CD4-positive, alpha-beta T cell treated with Interleukin-4 for 1 hour (primary cell): ENCODE results near the gene MOV10L1.

Experiments
- DNase-seq, 2 donors: peaks; one replicate each; pipeline ENCODE4 v3.0.0-alpha.2; 2020 to 2022

Gene MOV10L1

DNA sequence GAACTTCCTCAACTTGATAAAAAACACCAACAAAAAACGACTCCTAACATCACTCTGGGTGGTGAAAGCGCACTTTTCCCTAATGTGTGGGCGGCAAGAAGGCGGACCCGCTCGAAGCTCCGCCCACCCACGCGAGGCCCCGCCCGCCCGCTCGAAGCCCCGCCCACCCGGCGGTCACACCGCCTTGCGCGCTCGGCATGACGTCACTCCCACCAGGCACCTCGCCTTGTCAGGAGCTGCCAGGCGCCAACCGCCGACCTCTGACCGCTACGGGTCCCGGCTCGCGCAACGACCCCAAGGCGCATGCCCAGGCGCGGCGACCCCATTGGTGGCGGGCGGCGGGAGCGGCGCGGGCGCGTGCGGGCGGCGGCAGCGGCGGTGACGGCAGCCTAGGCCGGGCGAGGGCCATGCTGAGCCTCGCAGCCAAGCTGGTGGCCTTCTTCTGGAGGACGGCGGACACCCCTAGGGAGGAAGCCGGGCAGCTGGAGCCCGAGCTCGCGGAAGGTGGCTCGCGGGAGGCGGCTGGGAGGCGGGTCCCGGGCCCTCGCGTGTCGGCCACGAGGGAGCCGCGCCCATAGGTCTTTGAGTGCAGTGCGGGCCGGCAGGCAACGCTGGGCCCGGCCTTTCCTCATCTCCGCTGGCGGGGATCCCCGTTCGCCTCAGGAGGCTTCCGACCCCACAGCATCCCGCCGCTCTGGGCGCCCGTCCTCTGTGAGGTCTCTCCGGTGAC, at the start of gene MOV10L1:
TSS of gene MOV10L1 (plus strand) at position 325 of the 730 bp plus-strand sequence. CDS start at position 408, 83 bp downstream.
- DNase-seq: peak; percentile 37 to 73

DNA sequence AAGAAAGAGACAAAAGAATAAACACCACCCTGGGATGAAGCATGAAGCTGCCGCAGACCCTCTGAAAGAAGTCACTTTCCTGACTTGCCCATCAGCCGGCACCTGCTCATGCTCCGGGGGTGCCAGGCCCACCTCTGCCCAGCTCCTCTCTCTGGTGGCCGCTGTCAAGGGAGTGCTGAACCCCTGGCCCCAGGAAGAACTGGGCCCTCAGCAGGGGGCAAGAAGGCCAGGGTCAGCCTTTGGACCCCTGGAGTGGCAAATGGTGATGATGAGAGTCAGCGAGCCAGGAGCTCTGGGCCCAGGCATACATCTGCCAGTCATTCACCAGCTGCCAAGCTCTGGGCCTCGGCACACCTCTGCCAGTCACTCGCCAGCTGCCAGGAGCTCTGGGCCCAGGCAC, 49.1 kb upstream of the MOV10L1 start:
- DNase-seq: no peak

DNA sequence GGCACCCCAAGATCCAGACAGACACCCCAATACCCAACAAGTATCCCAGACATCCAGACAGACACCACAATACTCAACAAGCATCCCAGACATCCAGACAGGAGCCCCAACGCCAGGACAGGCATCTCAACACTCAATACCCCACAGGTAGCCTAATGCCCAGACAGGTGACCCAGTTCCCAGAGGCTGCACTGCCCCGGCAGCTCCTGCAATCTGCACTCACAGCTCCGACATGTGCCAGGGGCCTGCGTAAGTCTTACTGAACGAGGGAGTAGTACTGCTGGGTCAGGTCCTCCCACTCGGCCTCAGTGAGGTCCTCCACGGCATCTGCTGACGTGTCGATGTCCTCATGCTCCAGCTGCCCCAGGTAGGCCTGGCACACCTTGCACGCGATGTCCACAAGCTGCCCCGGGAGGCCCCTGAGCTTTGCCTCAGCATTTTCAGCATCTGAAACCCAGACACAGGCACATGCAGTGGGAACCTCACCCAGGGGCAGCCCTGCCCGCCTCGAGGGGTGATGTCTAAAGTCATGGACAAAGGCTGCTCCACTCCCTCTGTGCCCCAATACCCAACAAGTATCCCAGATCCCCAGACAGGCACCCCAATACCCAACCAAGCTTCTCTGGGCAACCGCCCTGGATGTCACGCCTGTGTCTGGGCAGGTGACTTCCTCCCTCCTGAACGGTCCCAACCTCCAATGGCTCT, 48.3 kb upstream of the MOV10L1 start:
- no peak for DNase-seq

DNA sequence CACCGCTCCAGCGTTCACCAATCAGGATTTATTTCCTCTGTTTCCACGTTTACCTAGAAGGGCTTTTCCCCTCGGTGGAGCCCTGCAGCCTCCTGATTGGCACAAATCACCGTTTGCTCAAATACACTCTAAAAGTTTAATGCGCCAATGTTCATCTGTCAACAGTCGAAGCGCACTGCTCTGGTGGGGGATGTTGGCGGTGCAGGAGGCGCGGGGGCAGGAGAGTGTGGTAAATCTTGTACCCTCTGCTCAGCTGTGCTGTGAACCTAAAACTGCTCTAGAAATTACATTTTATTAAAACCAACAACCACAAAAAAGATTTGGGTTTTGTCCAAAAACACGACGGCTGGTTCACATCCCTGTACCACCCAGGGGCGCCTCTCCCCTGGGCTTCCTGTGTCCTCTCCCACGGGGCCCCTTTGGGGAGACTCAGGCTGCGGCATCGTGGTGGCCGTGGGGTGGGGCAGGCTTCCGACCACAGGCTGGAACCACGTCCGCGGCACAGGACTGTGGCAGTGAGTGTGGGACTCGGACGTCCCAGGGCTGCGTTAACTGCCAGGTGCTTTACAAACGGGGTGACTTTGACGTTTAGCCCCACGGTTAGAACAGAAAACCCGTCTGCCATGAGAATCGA, 45.2 kb upstream of the MOV10L1 start:
- DNase-seq: no peak

DNA sequence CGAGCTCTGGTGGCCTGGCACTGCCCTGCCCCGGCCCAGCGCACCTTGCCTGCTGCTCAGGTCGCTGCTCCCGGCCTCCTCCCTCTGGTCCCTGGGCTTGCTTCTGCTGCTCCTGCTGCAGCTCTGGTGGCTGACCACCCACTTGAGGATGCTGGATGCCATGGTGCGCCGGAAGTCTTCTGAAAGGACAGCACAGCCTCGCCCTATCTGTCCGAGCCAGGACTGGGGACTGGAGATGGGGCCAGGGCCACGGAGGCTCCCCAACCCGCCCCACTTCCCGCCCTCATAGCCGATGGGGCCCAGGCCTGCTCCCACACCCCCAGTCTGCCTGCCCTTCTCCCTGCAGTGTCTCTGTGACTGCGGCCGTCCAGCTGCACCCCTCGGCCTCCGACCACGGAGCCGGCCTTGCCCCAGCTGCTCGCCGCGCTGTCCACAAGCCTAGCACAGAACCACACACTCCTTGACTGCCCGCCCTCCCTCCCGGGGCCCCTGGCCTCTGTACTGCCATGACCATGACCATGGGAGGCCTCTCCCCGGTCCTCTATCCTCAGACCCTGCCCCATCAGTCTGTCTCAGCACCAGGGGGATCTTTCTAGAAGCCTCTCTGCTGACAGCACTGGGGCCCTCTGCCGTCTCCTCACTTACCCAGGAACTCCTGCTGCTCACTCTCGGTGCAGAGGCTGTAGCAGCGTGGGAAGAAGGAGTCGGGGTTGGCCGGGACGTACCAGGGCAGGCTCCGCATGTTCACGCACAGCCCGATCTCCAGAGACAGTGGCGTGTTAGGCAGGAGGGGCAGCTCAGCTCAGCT, 44.4 kb upstream of the MOV10L1 start:
- no peak for DNase-seq

DNA sequence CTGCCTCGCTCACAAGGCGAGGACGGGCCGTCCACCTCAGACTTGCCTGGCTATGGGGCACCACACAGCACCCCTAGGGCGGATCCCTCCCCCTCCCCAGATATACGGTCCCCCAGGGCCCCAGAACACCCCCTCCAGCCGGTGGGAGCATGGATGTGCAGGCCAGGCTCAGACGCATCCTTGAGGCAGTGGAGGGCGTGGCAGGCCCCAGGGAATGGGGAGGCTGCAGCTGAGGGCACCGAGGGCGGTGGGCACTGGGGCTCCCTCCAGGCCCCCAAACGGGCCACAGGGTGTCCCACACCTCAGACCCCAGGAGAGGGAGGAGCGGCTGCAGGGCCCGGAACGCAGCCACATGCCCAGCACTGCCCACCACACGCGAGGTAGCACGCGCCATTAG, 43.8 kb upstream of the MOV10L1 start:
- DNase-seq: no peak

DNA sequence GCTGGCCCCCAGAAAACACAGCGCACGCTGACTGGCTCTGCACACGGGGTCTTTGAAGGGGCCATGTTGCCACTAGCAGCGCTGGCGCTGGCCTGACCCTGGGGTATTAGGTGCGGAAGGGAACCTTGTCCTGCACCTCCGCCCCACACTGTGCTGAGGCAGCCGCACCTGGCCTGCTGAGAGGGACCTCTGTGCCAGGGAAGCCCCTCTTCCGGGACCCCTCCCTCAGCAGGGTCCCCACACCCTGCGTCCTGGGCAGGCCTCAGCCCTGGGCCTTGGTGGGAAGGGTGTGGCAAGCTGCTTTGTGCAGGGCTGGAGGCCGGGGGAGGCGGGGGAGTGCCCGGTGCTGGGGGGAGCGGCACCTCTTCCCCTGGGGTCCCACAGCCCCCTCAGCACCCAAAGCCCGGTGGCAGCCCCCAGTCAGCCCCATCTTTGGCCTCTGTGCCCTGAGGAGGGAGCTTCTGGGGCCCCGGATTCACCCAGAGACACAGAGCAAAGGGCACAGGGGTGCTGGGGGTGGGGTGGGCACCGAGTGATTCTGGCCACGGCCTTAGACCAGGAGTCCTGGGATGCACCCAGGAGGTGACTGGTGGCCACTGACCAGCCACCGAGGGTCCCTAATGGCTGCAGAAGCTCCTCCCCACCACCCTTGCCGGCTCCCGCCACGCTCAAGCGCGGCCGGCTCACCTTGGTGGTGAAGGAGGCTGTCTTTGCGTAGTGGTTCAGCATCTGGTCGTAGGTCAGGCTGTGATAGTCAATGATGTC, 43.1 kb upstream of the MOV10L1 start:
- no peak for DNase-seq

DNA sequence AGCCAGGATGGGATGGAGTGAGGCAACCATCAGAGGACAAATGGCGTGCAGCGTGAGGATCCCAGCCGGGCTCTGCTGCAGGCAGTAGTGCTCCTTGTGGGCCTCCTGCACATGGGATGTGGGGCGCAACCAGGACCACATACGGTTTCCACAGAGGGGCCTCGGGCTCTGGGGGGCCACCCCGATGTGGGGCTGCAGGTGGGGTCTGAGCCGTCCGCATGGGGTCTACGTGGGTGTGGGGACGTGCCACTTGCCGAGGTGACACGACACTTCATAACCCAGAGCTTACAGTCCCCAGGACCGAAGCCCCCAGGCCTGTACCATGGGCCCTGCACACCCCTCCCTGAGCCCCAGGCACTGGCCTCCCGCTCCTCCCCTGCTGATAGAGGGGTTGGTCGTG, 42.5 kb upstream of the MOV10L1 start:
- DNase-seq: no peak

DNA sequence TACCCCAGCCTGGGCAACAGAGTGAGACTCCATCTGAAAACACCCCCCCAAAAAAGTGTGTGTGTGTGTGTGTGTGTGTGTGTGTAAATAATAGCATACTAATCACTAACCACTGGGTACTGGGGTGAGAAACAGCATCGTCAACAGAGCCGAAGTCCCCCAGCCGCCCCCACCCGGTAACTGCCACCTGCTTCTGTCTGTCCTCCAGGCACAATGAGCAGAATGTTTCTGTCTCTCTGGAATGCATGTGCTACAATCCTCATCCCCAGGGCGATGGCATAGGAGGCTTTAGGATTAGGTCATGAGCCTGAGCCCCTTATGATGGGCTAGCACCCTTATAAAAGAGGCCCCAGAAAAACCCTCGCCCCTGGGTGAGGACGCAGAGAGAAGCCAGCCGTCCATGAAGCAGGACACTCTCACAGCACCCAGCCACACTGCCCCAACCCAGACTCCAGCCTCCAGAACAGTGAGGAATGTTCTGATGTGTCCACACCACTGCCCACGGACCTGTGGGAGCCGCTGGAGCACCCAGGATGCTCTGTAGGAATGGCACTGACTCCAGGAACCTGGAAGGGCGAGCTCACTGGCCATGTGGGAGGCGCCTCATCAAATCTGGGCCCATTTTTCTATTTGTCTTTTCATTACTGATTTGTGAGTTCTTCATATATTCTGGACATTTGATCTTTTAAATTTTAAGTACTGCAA, 41.6 kb upstream of the MOV10L1 start:
- DNase-seq: no peak

DNA sequence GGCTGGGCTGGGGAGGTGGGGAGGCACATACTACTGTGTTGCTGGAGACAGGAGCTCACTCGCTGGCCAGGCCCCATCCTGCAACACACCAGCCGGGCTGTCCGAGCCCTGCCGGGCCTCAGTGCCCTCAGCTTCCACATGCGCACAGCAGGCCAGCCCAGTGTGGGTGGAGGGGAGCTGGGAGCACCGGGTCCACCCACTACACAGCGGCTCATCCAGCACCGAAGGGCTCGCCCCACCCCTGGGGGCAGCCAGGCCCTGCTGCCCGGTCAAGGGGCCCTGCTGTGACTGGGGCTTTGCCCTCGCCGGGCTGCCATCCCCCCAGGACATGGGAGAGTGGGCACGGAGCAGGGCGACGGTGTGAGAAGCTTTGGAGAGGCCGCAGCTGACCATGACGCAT, 41.0 kb upstream of the MOV10L1 start:
- DNase-seq: no peak

DNA sequence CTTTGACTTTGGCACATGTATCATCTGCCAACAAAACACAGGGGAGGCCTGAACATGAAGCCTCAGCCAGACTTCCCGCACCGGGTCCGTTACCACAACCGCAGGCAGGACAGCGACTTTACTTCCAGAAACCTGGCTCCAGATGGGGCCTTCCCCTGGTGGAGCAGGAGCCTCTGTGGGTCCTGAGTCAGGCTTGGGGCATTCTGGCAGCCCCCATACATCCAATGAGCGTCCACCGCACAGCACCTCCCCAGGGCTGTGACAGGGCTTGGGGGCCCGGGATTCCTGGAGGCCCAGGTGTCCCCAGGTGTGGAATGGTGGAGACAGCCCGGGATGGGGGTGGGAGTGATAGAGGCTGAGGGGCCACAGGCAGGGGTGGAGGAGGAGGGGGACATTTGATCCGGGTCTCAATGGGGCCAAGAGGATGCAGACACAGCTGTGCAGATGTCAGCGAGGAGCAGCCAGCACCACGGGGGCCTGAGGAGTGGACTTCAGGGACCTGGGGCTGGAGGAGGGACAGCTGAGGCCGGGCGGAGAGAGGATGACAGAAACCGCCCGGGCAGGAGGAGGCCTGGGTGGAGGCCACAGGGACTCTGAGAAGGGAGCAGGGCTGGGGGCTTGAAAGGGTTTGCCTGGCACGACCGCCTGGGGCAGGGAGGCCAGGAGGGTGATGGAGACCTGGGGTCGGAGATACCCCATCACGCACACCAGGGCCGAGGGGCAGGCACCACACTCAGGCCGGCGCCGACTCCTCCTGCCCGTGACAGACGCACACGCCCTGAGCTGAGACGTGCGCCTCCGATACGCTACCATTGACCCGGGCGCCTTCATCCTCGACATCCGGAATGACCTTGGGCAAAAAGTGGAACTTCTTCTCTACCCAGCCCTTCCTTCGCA, 40.3 kb upstream of the MOV10L1 start:
- no peak for DNase-seq

DNA sequence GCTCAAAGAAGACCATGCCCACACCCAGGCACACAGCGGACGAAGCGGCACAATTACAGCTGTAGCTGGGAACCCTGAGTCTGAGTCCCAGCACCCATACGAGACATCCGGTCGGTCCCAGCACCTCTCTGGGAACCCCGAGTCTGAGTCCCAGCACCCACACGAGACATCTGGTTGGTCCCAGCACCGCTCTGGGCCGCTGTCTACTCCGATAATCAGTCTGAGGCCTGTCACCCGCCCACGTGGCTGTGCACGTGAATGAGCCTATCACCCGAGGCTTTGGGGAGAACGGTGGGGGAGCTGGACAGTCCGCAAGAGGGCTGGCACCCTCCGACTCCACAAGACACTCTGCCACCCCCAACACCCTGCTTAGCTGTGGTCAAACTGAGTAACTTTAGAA, 37.9 kb upstream of the MOV10L1 start:
- DNase-seq: no peak

DNA sequence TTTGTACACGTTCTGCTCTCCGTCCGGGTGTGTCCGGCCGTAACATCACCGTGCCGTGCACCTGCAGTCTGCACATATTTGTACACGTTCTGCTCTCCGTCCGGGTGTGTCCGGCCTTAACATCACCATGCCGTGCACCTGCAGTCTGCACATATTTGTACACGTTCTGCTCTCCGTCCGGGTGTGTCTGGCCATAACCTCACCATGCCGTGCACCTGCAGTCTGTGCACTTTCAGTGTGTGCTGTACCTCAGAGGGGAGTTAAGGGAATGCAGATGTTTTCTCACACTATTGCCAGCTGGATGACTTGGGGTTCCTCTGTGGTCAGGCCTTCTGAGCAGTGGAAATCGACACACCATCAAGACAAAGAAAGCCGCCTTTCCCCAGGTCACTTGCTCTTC, 35.9 kb upstream of the MOV10L1 start:
- DNase-seq: no peak

DNA sequence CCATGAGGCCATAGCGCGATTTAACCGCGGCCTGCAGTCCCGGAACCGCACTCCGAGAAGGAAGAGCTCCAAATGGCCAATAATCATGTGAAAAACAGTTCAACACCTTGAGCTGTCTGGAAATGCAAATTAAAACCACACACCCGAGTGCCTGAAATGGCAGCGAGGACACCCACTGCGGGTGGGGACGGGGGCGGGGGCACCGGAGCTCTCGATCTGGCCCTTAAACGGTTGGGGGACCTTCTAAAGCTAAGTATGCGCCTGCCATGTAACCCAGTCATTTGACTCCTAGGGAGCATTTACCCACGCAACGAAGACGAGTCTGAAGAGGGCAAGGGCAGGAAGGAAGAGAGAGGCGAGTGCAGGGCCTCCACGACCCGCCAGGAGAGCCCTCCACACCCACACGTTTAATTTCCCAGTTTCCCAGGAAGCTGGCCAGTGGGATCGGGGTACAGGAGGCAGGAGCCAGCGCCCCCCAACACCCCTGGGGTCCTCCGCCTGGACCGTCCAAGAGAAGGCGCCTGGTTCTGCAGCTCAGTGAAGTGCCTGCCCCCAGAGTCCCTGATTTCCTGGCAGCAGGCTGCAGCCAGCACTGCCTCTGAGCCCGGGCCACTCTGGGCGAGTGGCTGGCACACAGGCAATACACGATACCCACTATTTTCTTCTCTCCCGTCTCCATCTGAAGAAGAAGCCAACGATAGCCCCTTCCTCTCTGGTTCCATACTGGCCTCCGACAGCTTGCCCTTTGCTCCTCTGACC, 33.4 kb upstream of the MOV10L1 start:
- no peak for DNase-seq

DNA sequence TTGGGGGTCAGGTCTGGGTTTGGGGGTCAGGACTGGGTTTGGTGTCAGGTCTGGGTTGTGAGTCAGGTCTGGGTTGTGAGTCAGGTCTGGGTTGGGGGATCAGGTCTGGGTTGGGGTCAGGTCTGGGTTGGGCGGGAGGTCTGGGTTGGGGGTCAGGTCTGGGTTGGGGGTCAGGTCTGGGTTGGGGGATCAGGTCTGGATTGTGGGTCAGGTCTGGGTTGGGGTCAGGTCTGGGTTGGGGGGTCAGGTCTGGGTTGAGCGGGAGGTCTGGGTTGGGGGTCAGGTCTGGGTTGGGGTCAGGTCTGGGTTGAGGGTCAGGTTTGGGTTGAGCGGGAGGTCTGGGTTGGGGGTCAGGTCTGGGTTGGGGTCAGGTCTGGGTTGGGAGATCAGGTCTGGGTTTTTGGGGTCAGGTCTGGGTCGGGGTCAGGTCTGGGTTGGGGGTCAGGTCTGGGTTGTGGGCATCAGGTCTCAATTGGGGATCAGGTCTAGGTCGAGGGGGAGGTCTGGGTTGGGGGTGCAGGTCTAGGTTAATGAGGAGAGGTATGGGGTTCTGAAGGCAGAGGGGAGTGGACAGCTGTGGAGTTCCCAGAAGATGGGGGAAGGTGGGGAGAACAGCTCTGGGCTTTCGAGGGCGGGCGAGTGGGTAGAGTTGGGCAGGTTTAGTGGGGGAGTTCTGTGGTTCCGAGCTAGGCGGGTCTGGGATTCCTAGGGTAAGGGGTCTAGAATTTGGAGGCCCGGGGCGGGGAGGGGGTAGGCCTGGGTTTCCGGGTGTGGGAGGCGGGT, 32.3 kb upstream of the MOV10L1 start:
- DNase-seq: no peak

DNA sequence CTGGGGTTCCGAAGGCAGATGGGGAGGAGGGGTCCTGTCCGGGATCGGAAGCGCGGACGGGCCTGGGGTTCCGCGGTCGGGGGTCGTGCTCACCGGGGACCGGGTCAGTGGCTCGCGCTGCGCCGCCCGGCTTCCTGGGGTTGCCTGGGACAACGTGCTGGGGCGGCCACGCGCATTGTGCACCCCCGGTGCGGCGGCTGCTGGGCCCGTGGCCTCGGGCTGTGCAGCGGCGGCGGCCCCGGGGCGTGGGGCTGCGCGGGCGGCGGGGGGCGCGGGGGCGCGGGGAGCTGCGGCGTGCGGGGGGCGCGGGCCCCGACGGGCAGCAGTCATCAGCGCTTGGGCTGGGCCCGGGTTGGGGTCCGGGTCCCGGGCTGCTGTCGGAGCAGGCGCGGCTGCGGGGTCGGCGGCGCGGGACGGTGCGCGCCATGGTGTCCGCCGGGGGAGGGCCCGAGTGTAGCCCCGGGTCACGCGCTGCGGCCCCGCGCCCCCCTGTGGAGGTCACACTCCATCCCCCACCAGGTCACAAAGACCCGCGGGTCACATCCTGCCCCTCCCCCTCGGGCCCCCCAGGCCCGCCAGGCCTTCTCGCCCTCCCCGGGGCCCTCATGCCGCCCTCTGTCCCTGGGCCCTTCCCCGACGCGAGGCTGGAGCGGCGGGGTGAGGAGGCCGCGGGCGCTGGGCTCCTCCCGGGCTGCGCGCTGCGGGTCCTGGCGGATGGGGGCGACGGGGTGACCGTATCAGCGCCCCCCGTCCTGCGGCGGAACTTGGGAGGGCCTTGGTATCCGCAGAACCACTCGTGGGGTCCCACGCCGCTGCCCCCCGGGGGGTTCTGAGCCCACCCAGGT, 31.5 kb upstream of the MOV10L1 start, which contains the start of gene TTLL8:
TSS of gene TTLL8 (minus strand) at position 238 of the 845 bp plus-strand sequence.
- DNase-seq: no peak

DNA sequence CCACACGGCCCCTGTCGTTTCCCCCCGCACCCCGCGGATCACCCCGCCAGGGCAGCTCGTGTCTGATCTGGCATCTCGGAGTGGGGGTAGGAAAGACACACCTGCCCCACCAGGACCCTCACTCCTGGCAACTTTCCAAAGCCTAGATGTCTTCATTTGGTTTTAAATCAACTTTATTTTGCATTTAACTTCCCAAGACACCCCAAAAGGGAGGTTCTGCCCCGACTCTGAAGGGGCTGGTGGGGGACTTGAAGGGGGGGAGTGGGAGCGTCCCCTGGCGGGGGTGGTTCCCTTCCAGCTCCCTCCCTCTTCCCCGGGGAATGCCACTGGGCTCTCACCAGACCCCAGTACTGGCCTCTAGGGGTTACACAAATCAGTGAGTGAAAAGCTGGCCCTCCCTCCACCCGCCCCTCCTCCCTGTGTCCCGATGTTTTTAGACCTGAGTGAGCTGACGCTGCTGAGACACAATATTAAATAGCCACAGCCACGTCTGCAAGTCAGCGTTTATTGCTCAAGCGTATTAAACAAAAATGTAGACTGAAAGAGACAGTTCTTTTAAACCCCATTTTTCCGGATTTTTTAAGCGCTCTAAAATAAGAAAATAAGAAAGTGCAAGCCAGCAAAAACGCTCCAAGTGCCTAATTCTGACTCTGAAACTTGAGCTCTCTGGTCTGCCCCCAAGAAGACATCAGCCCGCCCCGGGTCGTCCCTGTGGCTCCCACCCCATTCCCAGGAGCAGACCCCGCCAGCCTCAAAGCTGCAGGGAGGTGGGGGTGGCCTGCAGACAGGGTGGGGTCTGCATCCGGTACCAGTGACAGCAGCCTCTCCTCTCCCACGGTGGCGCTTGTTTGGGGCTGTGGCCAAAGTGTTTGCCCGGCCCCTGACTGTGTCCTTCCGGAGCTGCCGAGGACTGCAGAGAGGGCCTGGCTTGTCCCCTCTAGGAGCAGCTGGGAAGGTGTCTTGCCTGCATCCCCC, 30.6 kb upstream of the MOV10L1 start:
- no peak for DNase-seq
